NAMALWA (cell line): ENCODE measurements around the gene STX5.
"Not testable (repeated sequence)": the region's sequence is repeated elsewhere in the genome, so short reads cannot be mapped to it uniquely, and the experiment has no call there.

ENCODE experiments used
- DNase-seq: peaks from one replicate; pipeline ENCODE4 v3.0.0-alpha.2; 2015; ENCODE audit warnings: low spot score

Gene STX5

GRCh38 chr11:62786318-62787004 is 45.4 kb downstream of the STX5 start:
- peak; percentile 94 for DNase-seq

GRCh38 chr11:62782753-62783152 is 49.1 kb downstream of the STX5 start:
- no peak for DNase-seq

GRCh38 chr11:62778441-62778840 is 53.4 kb downstream of the STX5 start:
- DNase-seq = no peak

GRCh38 chr11:62777389-62777788 is 54.5 kb downstream of the STX5 start:
- DNase-seq = no peak

- no peak for DNase-seq
Measured at GRCh38 chr11:62775646-62776045, 56.2 kb downstream of the STX5 start.

GRCh38 chr11:62774407-62774806 is 57.4 kb downstream of the STX5 start:
- DNase-seq = no peak

- DNase-seq = peak; percentile 91
Measured at GRCh38 chr11:62771144-62772021, 60.5 kb downstream of the STX5 start, which contains the start of gene TAF6L. Gene TAF6L, plus strand, starts transcription at chr11:62771396. Its CDS starts 4,388 bp downstream, at chr11:62775784.

GRCh38 chr11:62770778-62771143 is 61.1 kb downstream of the STX5 start:
- no peak for DNase-seq

GRCh38 chr11:62760867-62761227 is 71.0 kb downstream of the STX5 start:
- not testable (repeated sequence) for DNase-seq

GRCh38 chr11:62757846-62758788 is 73.7 kb downstream of the STX5 start:
- DNase-seq = no peak
